HEK293 (cell line): ENCODE measurements around the gene RYR2.

Source experiments
- CTCF ChIA-PET: fragments of 350-600 bp; formaldehyde crosslinking; extraction: SDS; loops from one replicate; lab custom pipeline; 2021; ENCODE audit warnings: antibody characterized with exemption; lab: Yijun Ruan, JAX
- POLR2A ChIA-PET: fragments of 300-600 bp; formaldehyde crosslinking; extraction: SDS; loops from one replicate; lab custom pipeline; 2020; ENCODE audit warnings: antibody characterized with exemption, inconsistent platforms; lab: Yijun Ruan, JAX
- H3K27ac ChIP-seq: fragments of 200-500 bp; sonication (Bioruptor generic); 2 replicates; pipeline ENCODE4 v1.5.1; 2014; ENCODE audit warnings: low read depth, low read length, control low read depth, inconsistent platforms; ENCODE audit errors: extremely low read depth
- H3K36me3 ChIP-seq, 2 experiments: fragments of 200-500 bp in 1 of 2; sonication (Bioruptor generic) in 1 of 2; 1 replicate in 1 of 2; 2 replicates in 1 of 2; pipeline ENCODE4 v1.5.1; 2014 to 2017; ENCODE audit warnings: inconsistent platforms in 2 of 2, low read length in 2 of 2; ENCODE audit not compliant: control insufficient read depth in 2 of 2, insufficient read depth in 1 of 2
- H3K4me1 ChIP-seq: fragments of 200-500 bp; sonication (Bioruptor generic); 2 replicates; pipeline ENCODE4 v1.5.1; 2014; ENCODE audit warnings: mild to moderate bottlenecking, low read length, inconsistent platforms; ENCODE audit not compliant: control insufficient read depth, insufficient read depth
- H3K4me3 ChIP-seq: 2 replicates; pipeline ENCODE4 v1.5.1; 2011; ENCODE audit warnings: low read depth, mild to moderate bottlenecking, control low read depth, low read length, moderate library complexity
- H3K9me3 ChIP-seq: fragments of 200-500 bp; sonication (Bioruptor generic); 2 replicates; pipeline ENCODE4 v1.5.1; 2014; ENCODE audit warnings: low read depth, low read length, inconsistent platforms; ENCODE audit not compliant: control insufficient read depth, insufficient read depth
- GLIS1 ChIP-seq: fragments of 450-650 bp; formaldehyde crosslinking; IDR thresholded peaks from 2 replicates; pipeline ENCODE4 v1.5.1; 2016; ENCODE audit warnings: missing biosample characterization, missing genetic modification characterization
- SCRT1 ChIP-seq: fragments of 450-650 bp; formaldehyde crosslinking; IDR thresholded peaks from 2 replicates; pipeline ENCODE4 v1.5.1; 2016; ENCODE audit warnings: missing biosample characterization, missing genetic modification characterization, borderline replicate concordance
- SCRT2 ChIP-seq: fragments of 450-650 bp; formaldehyde crosslinking; IDR thresholded peaks from 2 replicates; pipeline ENCODE4 v1.5.1; 2016; ENCODE audit warnings: missing biosample characterization, missing genetic modification characterization
- ZEB2 ChIP-seq: fragments of 450-650 bp; formaldehyde crosslinking; IDR thresholded peaks from 2 replicates; pipeline ENCODE4 v1.5.1; 2016; ENCODE audit warnings: missing biosample characterization, missing genetic modification characterization
- ZNF112 ChIP-seq: fragments of 450-650 bp; formaldehyde crosslinking; IDR thresholded peaks from 2 replicates; pipeline ENCODE4 v1.5.0; 2017; ENCODE audit warnings: missing biosample characterization, missing genetic modification characterization
- ZNF121 ChIP-seq: fragments of 450-650 bp; formaldehyde crosslinking; IDR thresholded peaks from 2 replicates; pipeline ENCODE4 v1.5.1; 2016; ENCODE audit warnings: missing biosample characterization, missing genetic modification characterization
- ZNF184 ChIP-seq: fragments of 450-650 bp; IDR thresholded peaks from 2 replicates; pipeline ENCODE4 v1.5.1; 2018; ENCODE audit warnings: missing biosample characterization, mild to moderate bottlenecking, missing genetic modification characterization
- ZNF2 ChIP-seq: fragments of 450-650 bp; formaldehyde crosslinking; IDR thresholded peaks from 2 replicates; pipeline ENCODE4 v1.5.1; 2016; ENCODE audit warnings: missing biosample characterization, missing genetic modification characterization
- ZNF37A ChIP-seq: fragments of 450-650 bp; IDR thresholded peaks from 2 replicates; pipeline ENCODE4 v1.5.1; 2018; ENCODE audit warnings: missing biosample characterization, missing genetic modification characterization
- ZNF654 ChIP-seq: fragments of 450-650 bp; formaldehyde crosslinking; IDR thresholded peaks from 2 replicates; pipeline ENCODE4 v1.5.1; 2016; ENCODE audit warnings: low read depth, missing biosample characterization, missing genetic modification characterization
- ZNF660 ChIP-seq: fragments of 450-650 bp; IDR thresholded peaks from 2 replicates; pipeline ENCODE4 v1.5.1; 2018; ENCODE audit warnings: missing biosample characterization, mild to moderate bottlenecking, missing genetic modification characterization
- TF ChIP-seq, protein P1 (sequence below): fragments of 450-650 bp; formaldehyde crosslinking; IDR thresholded peaks from 2 replicates; pipeline ENCODE4 v1.5.1; 2016; ENCODE audit warnings: missing biosample characterization, missing genetic modification characterization
- TF ChIP-seq, protein P2 (sequence below): fragments of 450-650 bp; formaldehyde crosslinking; IDR thresholded peaks from 2 replicates; pipeline ENCODE4 v1.5.1; 2016; ENCODE audit warnings: missing biosample characterization, missing genetic modification characterization
- TF ChIP-seq, protein P3 (sequence below): fragments of 450-650 bp; formaldehyde crosslinking; IDR thresholded peaks from 2 replicates; pipeline ENCODE4 v1.5.1; 2016; ENCODE audit warnings: missing biosample characterization, missing genetic modification characterization
- TF ChIP-seq, protein P4 (sequence below): fragments of 450-650 bp; formaldehyde crosslinking; IDR thresholded peaks from 2 replicates; pipeline ENCODE4 v1.5.1; 2016; ENCODE audit warnings: missing biosample characterization, missing genetic modification characterization

Gene RYR2

DNA sequence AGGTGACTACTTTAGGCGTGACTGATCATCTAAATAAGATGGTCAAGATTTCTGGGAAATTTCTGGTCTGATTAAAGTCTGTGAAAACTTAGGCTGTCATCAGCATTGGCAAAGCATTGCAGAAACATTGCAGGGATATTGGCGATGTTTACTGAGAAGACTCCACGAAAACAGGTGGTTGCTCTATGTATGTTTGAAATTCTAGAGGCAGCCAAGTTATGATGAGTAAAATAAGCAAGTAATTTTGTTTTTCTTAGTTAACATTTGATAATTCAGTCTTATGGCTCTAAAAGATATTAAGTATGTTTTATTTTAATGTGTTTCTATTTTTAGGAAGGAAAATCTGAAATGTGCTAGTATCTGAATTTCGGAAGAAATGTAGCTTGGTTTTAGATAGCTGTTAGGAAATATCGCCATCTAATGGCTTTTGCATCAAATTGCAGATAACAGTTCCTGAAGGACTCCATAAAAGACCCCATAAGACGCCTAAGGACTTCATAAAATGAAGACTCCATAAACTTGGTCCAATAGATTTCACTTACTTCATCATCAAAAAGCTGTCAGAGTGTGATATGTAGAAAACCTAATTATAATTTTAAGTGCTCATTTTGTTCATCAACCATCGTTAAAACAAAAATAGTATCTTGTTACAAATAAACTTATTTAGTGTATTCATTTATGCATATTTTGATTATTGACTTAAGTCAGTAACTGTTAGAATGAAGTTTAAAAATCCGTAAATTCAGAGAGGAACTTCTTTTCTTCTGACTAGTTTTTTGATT lies 344.6 kb downstream of the RYR2 start:
- ChIA-PET POLR2A (interaction anchor here (0.6 to 2.2 kb wide), 3 partner anchors 182 to 344 kb away, joined by 3 to 17 read pairs (median 5); partner anchors contain the start of gene RYR2), CTCF (interaction anchor here (0.5 to 4.5 kb wide), 63 partner anchors 7 to 1282 kb away, joined by 3 to 77 read pairs (median 4); partner anchors contain the start of genes HEATR1 and RYR2)
- Histone ChIP-seq H3K27ac (no peak overlapping the region), H3K4me1 (no peaks in the 10 kb centered on the region), H3K9me3 (no peaks in the 10 kb centered on the region), H3K36me3 (no peaks in the 10 kb centered on the region), H3K4me3 (no peak overlapping the region)
- TF ChIP-seq, protein P1, sequence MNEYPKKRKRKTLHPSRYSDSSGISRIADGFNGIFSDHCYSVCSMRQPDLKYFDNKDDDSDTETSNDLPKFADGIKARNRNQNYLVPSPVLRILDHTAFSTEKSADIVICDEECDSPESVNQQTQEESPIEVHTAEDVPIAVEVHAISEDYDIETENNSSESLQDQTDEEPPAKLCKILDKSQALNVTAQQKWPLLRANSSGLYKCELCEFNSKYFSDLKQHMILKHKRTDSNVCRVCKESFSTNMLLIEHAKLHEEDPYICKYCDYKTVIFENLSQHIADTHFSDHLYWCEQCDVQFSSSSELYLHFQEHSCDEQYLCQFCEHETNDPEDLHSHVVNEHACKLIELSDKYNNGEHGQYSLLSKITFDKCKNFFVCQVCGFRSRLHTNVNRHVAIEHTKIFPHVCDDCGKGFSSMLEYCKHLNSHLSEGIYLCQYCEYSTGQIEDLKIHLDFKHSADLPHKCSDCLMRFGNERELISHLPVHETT (tag by site-specific recombination), result no peak
- TF ChIP-seq SCRT2 (tag by site-specific recombination) (peak; percentile 94), ZEB2 (tag by site-specific recombination) (0 out of 2 replicates have a peak, but pooled peaks have one; percentile 46), ZNF2 (peak; percentile 95), ZNF184 (tag by site-specific recombination) (peak; percentile 7; the same call in 1 of the 2 replicates), ZNF112 (no peak), ZNF660 (tag by site-specific recombination) (peak; percentile 60; the same call in 1 of the 2 replicates), SCRT1 (tag by site-specific recombination) (peak; percentile 68; the same call in 1 of the 2 replicates), ZNF654 (tag by site-specific recombination) (peak; percentile 95), ZNF121 (tag by site-specific recombination) (no peak), ZNF37A (tag by site-specific recombination) (0 out of 2 replicates have a peak, but pooled peaks have one; percentile 4), GLIS1 (tag by site-specific recombination) (no peak)
- TF ChIP-seq, protein P2, sequence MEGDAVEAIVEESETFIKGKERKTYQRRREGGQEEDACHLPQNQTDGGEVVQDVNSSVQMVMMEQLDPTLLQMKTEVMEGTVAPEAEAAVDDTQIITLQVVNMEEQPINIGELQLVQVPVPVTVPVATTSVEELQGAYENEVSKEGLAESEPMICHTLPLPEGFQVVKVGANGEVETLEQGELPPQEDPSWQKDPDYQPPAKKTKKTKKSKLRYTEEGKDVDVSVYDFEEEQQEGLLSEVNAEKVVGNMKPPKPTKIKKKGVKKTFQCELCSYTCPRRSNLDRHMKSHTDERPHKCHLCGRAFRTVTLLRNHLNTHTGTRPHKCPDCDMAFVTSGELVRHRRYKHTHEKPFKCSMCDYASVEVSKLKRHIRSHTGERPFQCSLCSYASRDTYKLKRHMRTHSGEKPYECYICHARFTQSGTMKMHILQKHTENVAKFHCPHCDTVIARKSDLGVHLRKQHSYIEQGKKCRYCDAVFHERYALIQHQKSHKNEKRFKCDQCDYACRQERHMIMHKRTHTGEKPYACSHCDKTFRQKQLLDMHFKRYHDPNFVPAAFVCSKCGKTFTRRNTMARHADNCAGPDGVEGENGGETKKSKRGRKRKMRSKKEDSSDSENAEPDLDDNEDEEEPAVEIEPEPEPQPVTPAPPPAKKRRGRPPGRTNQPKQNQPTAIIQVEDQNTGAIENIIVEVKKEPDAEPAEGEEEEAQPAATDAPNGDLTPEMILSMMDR (tag by site-specific recombination), result peak; percentile 75
- TF ChIP-seq, protein P3, sequence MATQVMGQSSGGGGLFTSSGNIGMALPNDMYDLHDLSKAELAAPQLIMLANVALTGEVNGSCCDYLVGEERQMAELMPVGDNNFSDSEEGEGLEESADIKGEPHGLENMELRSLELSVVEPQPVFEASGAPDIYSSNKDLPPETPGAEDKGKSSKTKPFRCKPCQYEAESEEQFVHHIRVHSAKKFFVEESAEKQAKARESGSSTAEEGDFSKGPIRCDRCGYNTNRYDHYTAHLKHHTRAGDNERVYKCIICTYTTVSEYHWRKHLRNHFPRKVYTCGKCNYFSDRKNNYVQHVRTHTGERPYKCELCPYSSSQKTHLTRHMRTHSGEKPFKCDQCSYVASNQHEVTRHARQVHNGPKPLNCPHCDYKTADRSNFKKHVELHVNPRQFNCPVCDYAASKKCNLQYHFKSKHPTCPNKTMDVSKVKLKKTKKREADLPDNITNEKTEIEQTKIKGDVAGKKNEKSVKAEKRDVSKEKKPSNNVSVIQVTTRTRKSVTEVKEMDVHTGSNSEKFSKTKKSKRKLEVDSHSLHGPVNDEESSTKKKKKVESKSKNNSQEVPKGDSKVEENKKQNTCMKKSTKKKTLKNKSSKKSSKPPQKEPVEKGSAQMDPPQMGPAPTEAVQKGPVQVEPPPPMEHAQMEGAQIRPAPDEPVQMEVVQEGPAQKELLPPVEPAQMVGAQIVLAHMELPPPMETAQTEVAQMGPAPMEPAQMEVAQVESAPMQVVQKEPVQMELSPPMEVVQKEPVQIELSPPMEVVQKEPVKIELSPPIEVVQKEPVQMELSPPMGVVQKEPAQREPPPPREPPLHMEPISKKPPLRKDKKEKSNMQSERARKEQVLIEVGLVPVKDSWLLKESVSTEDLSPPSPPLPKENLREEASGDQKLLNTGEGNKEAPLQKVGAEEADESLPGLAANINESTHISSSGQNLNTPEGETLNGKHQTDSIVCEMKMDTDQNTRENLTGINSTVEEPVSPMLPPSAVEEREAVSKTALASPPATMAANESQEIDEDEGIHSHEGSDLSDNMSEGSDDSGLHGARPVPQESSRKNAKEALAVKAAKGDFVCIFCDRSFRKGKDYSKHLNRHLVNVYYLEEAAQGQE (tag by site-specific recombination), result no peak
- TF ChIP-seq, protein P4, sequence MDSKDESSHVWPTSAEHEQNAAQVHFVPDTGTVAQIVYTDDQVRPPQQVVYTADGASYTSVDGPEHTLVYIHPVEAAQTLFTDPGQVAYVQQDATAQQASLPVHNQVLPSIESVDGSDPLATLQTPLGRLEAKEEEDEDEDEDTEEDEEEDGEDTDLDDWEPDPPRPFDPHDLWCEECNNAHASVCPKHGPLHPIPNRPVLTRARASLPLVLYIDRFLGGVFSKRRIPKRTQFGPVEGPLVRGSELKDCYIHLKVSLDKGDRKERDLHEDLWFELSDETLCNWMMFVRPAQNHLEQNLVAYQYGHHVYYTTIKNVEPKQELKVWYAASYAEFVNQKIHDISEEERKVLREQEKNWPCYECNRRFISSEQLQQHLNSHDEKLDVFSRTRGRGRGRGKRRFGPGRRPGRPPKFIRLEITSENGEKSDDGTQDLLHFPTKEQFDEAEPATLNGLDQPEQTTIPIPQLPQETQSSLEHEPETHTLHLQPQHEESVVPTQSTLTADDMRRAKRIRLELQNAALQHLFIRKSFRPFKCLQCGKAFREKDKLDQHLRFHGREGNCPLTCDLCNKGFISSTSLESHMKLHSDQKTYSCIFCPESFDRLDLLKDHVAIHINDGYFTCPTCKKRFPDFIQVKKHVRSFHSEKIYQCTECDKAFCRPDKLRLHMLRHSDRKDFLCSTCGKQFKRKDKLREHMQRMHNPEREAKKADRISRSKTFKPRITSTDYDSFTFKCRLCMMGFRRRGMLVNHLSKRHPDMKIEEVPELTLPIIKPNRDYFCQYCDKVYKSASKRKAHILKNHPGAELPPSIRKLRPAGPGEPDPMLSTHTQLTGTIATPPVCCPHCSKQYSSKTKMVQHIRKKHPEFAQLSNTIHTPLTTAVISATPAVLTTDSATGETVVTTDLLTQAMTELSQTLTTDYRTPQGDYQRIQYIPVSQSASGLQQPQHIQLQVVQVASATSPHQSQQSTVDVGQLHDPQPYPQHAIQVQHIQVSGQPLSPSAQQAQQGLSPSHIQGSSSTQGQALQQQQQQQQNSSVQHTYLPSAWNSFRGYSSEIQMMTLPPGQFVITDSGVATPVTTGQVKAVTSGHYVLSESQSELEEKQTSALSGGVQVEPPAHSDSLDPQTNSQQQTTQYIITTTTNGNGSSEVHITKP, result no peak
